OCI-LY1 (cell line): ENCODE results near the gene DNAJB11.

Experiments used
- H2AFZ ChIP-seq: fragments of 200-600 bp; sonication (generic), shearing (Covaris generic); 2 replicates; pipeline ENCODE4 v1.6.0; 2014; ENCODE audit warnings: antibody characterized with exemption, mild to moderate bottlenecking, low read length
- H3F3A ChIP-seq: fragments of 200-600 bp; sonication (generic), shearing (Covaris generic); 2 replicates; pipeline ENCODE4 v1.6.0; 2014; ENCODE audit warnings: mild to moderate bottlenecking, antibody characterized with exemption, low read length, moderate library complexity; ENCODE audit not compliant: insufficient read depth
- H3K27ac ChIP-seq: fragments of 200-600 bp; sonication (generic); 2 replicates; pipeline ENCODE4 v1.5.1; 2014; ENCODE audit warnings: low read length, mixed run types, mild to moderate bottlenecking, low read depth; ENCODE audit not compliant: poor library complexity, severe bottlenecking
- H3K27me3 ChIP-seq: fragments of 200-600 bp; sonication (generic); 2 replicates; pipeline ENCODE4 v1.6.0; 2014; ENCODE audit warnings: antibody characterized with exemption, mild to moderate bottlenecking, low read length, moderate library complexity; ENCODE audit not compliant: insufficient read depth
- H3K36me3 ChIP-seq: fragments of 200-600 bp; sonication (generic); 2 replicates; pipeline ENCODE4 v1.6.1; 2014; ENCODE audit warnings: mild to moderate bottlenecking, antibody characterized with exemption, low read length, moderate library complexity, mixed read lengths; ENCODE audit not compliant: insufficient read depth
- H3K4me1 ChIP-seq: fragments of 200-600 bp; sonication (generic); 2 replicates; pipeline ENCODE4 v1.5.1; 2014; ENCODE audit warnings: mild to moderate bottlenecking, low read length, moderate library complexity; ENCODE audit not compliant: insufficient read depth, severe bottlenecking
- H3K4me2 ChIP-seq: fragments of 200-600 bp; sonication (generic), shearing (Covaris generic); 2 replicates; pipeline ENCODE4 v1.6.1; 2014; ENCODE audit warnings: low read length
- H3K4me3 ChIP-seq: fragments of 200-600 bp; sonication (generic); 2 replicates; pipeline ENCODE4 v1.5.1; 2014; ENCODE audit warnings: low read length, low read depth, mild to moderate bottlenecking, mixed read lengths; ENCODE audit not compliant: poor library complexity, severe bottlenecking
- H3K79me2 ChIP-seq: fragments of 200-600 bp; shearing (Covaris generic); 2 replicates; pipeline ENCODE4 v1.6.1; 2016; ENCODE audit warnings: mixed run types, low read length, mixed read lengths; ENCODE audit not compliant: insufficient read depth
- H3K9ac ChIP-seq: fragments of 200-600 bp; sonication (generic), shearing (Covaris generic); 2 replicates; pipeline ENCODE4 v1.6.1; 2014; ENCODE audit warnings: mild to moderate bottlenecking, low read length, mixed read lengths
- H3K9me2 ChIP-seq: fragments of 200-600 bp; sonication (generic), shearing (Covaris generic); 2 replicates; pipeline ENCODE4 v1.6.1; 2014; ENCODE audit warnings: low read depth, mild to moderate bottlenecking, low read length, mixed read lengths
- H3K9me3 ChIP-seq: fragments of 200-600 bp; shearing (Covaris generic); 2 replicates; pipeline ENCODE4 v1.6.1; 2014; ENCODE audit warnings: low read length, mixed read lengths
- H4K20me1 ChIP-seq: fragments of 200-600 bp; sonication (generic), shearing (Covaris generic); 2 replicates; pipeline ENCODE4 v1.6.0; 2016; ENCODE audit warnings: mild to moderate bottlenecking, low read length; ENCODE audit not compliant: insufficient read depth
- CTCF ChIP-seq: fragments of 200-600 bp; sonication (generic), shearing (Covaris generic); IDR thresholded peaks from 2 replicates; pipeline ENCODE4 v1.5.1; 2017; ENCODE audit warnings: mild to moderate bottlenecking, antibody characterized with exemption, low read length, moderate library complexity, mixed read lengths
- EZH2 ChIP-seq: fragments of 200-600 bp; sonication (generic), shearing (Covaris generic); IDR thresholded peaks from 2 replicates; pipeline ENCODE4 v1.8.0; 2017; ENCODE audit warnings: borderline replicate concordance, mixed run types, mild to moderate bottlenecking, antibody characterized with exemption, low read length, moderate library complexity, mixed read lengths

The DNAJB11 gene

GRCh38 chr3:186570096-186570940 is at the start of gene DNAJB11:
Gene DNAJB11 (plus strand): TSS chr3:186570720. CDS start chr3:186570898, 178 bp downstream.
- peaks cover 27% of the 10 kb centered on the region for H3K79me2 ChIP-seq
- H3F3A ChIP-seq: no peaks in the 10 kb centered on the region
- H2AFZ ChIP-seq: no peak within 1 kb of the TSS
- peak within 1 kb of the TSS; percentile 24 for H3K27ac ChIP-seq
- H3K9me2 ChIP-seq: no peaks in the 10 kb centered on the region
- H3K27me3 ChIP-seq: no peaks in the 10 kb centered on the region
- H3K36me3 ChIP-seq: peaks cover 36% of the 10 kb centered on the region
- peak within 1 kb of the TSS; percentile 79 for H3K4me2 ChIP-seq
- H4K20me1 ChIP-seq: no peaks in the 10 kb centered on the region
- peaks cover 46% of the 10 kb centered on the region for H3K4me1 ChIP-seq
- peak within 1 kb of the TSS; percentile 77 for H3K9ac ChIP-seq
- peak within 1 kb of the TSS; percentile 71 for H3K4me3 ChIP-seq
- no peak for TF ChIP-seq CTCF
- TF ChIP-seq EZH2: no peak
- H3K9me3 ChIP-seq: no peaks in the 10 kb centered on the region

GRCh38 chr3:186520957-186521842 is 49.3 kb upstream of the DNAJB11 start:
- Histone ChIP-seq H3K27me3 (no peaks in the 10 kb centered on the region), H3K9me3 (no peaks in the 10 kb centered on the region), H3K4me1 (peaks cover 69% of the 10 kb centered on the region), H3K4me2 (peak overlapping the region; percentile 54), H3K79me2 (no peaks in the 10 kb centered on the region), H3K36me3 (no peaks in the 10 kb centered on the region), H3K4me3 (peak overlapping the region; percentile 9), H2AFZ (peak overlapping the region; percentile 21; the same call in 1 of the 2 replicates), H3K9me2 (no peaks in the 10 kb centered on the region), H3K9ac (peak overlapping the region; percentile 51), H3K27ac (peak overlapping the region; percentile 93), H3F3A (0 out of 2 replicates have a peak, but pooled peaks cover 9% of the 10 kb centered on the region), H4K20me1 (no peaks in the 10 kb centered on the region)
- TF ChIP-seq EZH2 (no peak), CTCF (no peak)

- Histone ChIP-seq H3K79me2 (no peaks in the 10 kb centered on the region), H3K27ac (peak overlapping the region; percentile 44), H3K27me3 (no peaks in the 10 kb centered on the region), H3K36me3 (no peaks in the 10 kb centered on the region), H3F3A (0 out of 2 replicates have a peak, but pooled peaks cover 12% of the 10 kb centered on the region), H4K20me1 (no peaks in the 10 kb centered on the region), H2AFZ (no peak overlapping the region), H3K9ac (no peak overlapping the region), H3K4me1 (peaks cover 74% of the 10 kb centered on the region), H3K4me3 (no peak overlapping the region), H3K9me3 (no peaks in the 10 kb centered on the region), H3K9me2 (no peaks in the 10 kb centered on the region), H3K4me2 (no peak overlapping the region)
- no peak for TF ChIP-seq CTCF
- no peak for TF ChIP-seq EZH2
These were observed 47.5 kb upstream of the DNAJB11 start for GRCh38 chr3:186523022-186523421.
